ENCODE measurements around the gene SGMS1.

The SGMS1 gene

DNA sequence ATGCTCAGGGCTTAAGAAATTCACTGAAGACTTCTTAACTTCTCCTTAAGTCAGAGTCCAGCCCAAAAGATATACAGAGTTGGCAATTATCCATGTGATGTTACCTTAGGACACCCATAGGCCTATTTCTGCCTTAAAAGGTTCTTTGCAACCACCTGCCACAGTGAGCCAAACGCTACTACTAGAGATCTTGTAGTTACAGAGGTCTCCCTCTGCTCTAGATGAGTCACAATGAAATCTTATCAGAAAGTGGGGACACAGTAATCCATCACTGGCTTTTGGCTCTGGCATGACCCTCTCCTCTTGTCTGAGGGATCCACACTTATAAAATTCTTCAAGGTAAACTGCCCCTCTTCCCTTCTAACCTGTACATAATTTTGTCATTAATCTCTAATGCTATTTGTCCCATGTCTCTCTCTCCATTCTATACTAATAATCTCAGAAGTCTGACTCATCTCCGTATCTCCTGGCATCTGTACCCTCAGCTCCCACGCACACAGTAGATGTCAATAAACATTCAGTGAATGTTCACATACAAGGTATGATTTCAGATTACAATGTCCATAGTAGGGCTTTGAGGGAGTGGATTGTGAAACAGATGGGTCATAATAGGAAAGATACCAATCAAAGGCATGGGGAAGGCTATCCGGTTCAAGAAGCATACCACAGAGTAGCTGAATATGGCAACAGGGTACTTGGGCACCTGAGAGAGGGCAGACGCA lies 112.1 kb downstream of the SGMS1 start:
- TF ChIP-seq, protein P1, sequence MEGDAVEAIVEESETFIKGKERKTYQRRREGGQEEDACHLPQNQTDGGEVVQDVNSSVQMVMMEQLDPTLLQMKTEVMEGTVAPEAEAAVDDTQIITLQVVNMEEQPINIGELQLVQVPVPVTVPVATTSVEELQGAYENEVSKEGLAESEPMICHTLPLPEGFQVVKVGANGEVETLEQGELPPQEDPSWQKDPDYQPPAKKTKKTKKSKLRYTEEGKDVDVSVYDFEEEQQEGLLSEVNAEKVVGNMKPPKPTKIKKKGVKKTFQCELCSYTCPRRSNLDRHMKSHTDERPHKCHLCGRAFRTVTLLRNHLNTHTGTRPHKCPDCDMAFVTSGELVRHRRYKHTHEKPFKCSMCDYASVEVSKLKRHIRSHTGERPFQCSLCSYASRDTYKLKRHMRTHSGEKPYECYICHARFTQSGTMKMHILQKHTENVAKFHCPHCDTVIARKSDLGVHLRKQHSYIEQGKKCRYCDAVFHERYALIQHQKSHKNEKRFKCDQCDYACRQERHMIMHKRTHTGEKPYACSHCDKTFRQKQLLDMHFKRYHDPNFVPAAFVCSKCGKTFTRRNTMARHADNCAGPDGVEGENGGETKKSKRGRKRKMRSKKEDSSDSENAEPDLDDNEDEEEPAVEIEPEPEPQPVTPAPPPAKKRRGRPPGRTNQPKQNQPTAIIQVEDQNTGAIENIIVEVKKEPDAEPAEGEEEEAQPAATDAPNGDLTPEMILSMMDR (IDR thresholded peaks at IDR 0.05; ENCODE audit: control insufficient read depth, insufficient read depth, low read depth, low read length, missing control alignments) = no peak
- no peak for DNase-seq (ENCODE audit: low read depth)
- no peak overlapping the region for H3K4me3 ChIP-seq (ENCODE audit: control insufficient read depth, low read depth, low read length)

DNA sequence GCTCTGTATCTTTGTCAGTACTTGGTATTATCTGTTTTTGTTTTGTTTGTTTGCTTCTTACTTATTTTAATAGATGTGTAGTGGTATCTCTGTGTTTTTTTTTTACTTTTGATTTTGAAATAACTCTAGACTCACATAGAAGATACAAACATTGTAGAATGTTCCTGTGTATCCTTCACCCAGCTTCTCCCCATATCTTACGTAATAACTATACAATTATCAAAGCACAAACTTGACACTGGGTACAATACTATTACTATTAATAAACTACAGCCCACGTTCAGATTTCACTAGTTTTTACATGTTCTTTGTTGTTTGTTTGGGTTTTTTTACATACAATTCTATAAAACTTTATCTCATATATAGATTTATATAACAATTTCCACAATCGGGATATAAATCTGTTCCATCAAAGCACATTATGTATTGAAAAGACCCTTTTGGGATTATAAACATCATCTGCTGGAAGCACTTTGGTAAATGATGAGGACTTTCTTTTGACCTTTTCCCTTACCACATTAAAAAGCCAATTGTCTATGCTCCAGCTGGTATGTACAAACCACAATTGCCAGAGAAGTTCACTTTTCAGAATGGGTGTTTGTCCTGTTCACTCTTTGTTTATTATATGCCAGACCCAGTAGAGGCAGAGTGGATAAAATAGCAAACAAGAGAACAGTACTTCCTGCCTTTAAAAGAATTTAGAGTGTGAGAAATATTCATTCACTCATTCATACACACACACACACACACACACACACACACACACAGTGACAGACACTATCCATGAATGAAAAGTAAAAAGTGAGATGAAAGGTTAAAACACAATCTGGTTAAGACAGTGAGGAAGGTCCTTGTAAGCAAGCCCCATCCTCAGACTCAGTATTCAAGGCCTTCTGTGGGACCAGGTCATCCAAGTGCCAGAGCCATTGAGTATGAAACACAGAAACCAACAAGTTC lies 113.0 kb downstream of the SGMS1 start:
- DNase-seq (ENCODE audit: low read depth) = no peak
- TF ChIP-seq, protein P1 (IDR thresholded peaks at IDR 0.05; ENCODE audit: control insufficient read depth, insufficient read depth, low read depth, low read length, missing control alignments) = no peak
- H3K4me3 ChIP-seq (ENCODE audit: control insufficient read depth, low read depth, low read length) = no peak overlapping the region

DNA sequence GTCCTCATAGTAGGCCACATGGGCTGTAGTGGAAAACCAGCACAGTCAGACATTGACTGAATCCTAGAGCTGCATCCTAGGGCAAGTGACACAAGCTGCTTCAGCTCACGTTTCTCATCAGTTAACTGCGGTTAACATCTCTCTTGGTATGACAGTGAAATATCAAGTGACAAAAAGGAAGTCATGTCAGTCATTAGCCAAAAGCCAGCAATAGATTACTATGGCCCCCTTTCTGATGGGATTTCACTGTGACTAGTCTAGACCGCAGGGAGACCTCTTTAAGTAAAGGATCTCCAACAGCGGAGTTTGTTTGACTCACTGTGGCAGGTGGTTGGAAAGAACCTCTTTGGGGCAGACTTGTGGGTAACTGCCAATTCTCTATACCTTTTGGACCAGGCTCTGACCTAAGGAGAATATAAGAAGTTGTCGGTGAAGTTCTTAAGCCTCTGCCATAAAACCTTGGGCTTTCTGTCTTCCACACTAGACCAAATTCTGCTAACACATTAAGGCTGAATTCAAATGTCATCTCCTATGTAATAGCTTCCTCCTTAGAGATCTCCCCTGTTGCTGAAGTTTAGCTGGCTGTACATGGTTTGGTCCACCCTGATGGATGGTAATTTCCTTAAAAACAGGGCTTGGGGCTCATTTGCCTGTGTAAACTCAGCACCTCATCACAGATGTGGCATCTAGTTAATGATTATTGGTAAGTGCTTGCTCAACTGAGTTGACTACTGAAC lies 115.3 kb downstream of the SGMS1 start:
- DNase-seq (ENCODE audit: low read depth) = no peak
- H3K4me3 ChIP-seq (ENCODE audit: control insufficient read depth, low read depth, low read length) = no peak overlapping the region
- TF ChIP-seq, protein P1 (IDR thresholded peaks at IDR 0.05; ENCODE audit: control insufficient read depth, insufficient read depth, low read depth, low read length, missing control alignments) = no peak

DNA sequence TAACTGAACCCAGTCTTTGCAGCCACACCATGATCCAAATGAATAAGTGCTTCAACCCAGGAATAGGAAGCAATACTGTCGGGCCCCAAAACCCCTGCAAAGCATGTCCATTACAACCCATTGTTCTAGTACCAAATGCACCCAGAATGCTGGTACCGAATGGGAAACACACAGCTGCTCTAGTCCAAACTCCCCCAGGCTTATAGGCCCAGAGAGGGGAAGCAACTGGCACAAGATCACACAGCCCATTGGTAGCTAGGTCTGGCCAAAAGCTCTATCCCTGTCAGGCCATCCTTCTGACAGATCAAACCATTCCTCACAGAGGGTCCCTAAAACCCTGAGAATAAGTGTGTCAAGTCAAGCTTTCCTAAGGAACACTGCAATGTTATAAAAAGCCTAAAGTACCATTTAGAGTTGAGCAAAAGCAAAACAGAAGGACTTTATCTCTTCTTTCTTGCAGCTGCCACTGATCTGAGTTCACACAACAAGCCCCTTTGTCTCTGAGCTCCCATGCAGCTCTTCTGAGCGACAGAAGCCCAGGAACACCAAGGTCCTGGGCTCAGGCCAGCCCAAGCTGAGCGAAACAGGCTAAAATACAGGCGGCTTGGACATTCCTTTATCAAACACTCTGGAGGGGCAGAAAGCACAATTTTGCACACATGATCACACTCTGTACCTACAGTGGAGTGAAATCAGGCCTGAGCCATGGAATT lies 116.7 kb downstream of the SGMS1 start:
- TF ChIP-seq, protein P1 (IDR thresholded peaks at IDR 0.05; ENCODE audit: control insufficient read depth, insufficient read depth, low read depth, low read length, missing control alignments) = no peak
- no peak for DNase-seq (ENCODE audit: low read depth)

DNA sequence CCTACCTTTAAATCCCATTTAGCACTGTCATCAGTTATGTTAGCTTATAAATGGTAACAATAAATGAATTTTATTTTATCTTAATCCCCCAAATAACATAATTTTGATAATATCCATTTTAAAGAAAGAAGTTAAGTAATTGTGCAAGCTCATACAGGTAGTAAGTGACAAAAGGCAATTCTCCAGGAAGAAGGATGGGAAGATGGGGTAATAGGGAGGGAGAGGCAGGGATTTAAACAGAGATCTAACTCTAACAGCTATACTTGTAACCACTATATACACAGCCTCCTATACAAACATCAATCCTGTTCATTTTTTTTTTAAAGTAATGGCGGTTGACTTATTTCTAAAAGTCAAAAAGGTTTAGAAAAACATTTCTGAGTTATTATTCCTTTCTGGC lies 119.4 kb downstream of the SGMS1 start:
- TF ChIP-seq, protein P1 (IDR thresholded peaks at IDR 0.05; ENCODE audit: control insufficient read depth, insufficient read depth, low read depth, low read length, missing control alignments) = no peak
- DNase-seq (ENCODE audit: low read depth) = no peak
- H3K4me3 ChIP-seq (ENCODE audit: control insufficient read depth, low read depth, low read length) = no peak overlapping the region

More for the DNA sequence above, 116.7 kb downstream of the SGMS1 start:
- H3K4me3 ChIP-seq (ENCODE audit: control insufficient read depth, low read depth, low read length) = no peak overlapping the region

Measured in AG09309 (cell line).